ENCODE measurements around the gene GLP1R.

GLP1R gene

GRCh38 chr6:39048481-39049399 is at the start of gene GLP1R:
GLP1R (plus strand) TSS chr6:39048781; CDS start chr6:39048841, 60 bp downstream.
- no peak for DNase-seq (ENCODE audit: low read depth)

- DNase-seq (ENCODE audit: low read depth), result peak; percentile 6
Observed at GRCh38 chr6:39003072-39003471, 45.5 kb upstream of the GLP1R start.

GRCh38 chr6:39003492-39003891 is 45.1 kb upstream of the GLP1R start:
- DNase-seq (ENCODE audit: low read depth), result no peak

GRCh38 chr6:39004801-39005200 is 43.8 kb upstream of the GLP1R start:
- no peak for DNase-seq (ENCODE audit: low read depth)

- no peak for DNase-seq (ENCODE audit: low read depth)
Observed at GRCh38 chr6:39005774-39006173, 42.8 kb upstream of the GLP1R start.

GRCh38 chr6:39007575-39007974 is 41.0 kb upstream of the GLP1R start:
- no peak for DNase-seq (ENCODE audit: low read depth)

- no peak for DNase-seq (ENCODE audit: low read depth)
Observed at GRCh38 chr6:39008737-39009136, 39.8 kb upstream of the GLP1R start.

GRCh38 chr6:39009476-39009875 is 39.1 kb upstream of the GLP1R start:
- DNase-seq (ENCODE audit: low read depth), result no peak

- no peak for DNase-seq (ENCODE audit: low read depth)
Observed at GRCh38 chr6:39016839-39017546, 31.6 kb upstream of the GLP1R start.

GRCh38 chr6:39017547-39017880 is 31.1 kb upstream of the GLP1R start:
- no peak for DNase-seq (ENCODE audit: low read depth)

GRCh38 chr6:39018103-39018502 is 30.5 kb upstream of the GLP1R start:
- DNase-seq (ENCODE audit: low read depth), result no peak

GRCh38 chr6:39020136-39020535 is 28.4 kb upstream of the GLP1R start:
- no peak for DNase-seq (ENCODE audit: low read depth)

- DNase-seq (ENCODE audit: low read depth), result no peak
Observed at GRCh38 chr6:39021041-39021440, 27.5 kb upstream of the GLP1R start.

- DNase-seq (ENCODE audit: low read depth), result no peak
Observed at GRCh38 chr6:39021779-39022178, 26.8 kb upstream of the GLP1R start.

GRCh38 chr6:39026175-39026574 is 22.4 kb upstream of the GLP1R start:
- no peak for DNase-seq (ENCODE audit: low read depth)

GRCh38 chr6:39029156-39030011 is 19.2 kb upstream of the GLP1R start:
- peak; percentile 47 for DNase-seq (ENCODE audit: low read depth)

GRCh38 chr6:39035681-39036080 is 12.9 kb upstream of the GLP1R start:
- DNase-seq (ENCODE audit: low read depth), result no peak

GRCh38 chr6:39037082-39037508 is 11.5 kb upstream of the GLP1R start:
- DNase-seq (ENCODE audit: low read depth), result no peak

- no peak for DNase-seq (ENCODE audit: low read depth)
Observed at GRCh38 chr6:39037707-39038106, 10.9 kb upstream of the GLP1R start.

GRCh38 chr6:39040080-39040673 is 8.4 kb upstream of the GLP1R start:
- DNase-seq (ENCODE audit: low read depth), result no peak

- no peak for DNase-seq (ENCODE audit: low read depth)
Observed at GRCh38 chr6:39041072-39041471, 7.5 kb upstream of the GLP1R start.

GRCh38 chr6:39043776-39044175 is 4.8 kb upstream of the GLP1R start:
- DNase-seq (ENCODE audit: low read depth), result no peak
